HG03575 (cell line): Measurements from ENCODE around the gene MMP20.
"Not testable (repeated sequence)": the region's sequence is repeated elsewhere in the genome, so short reads cannot be mapped to it uniquely, and the experiment has no call there.

Experiments
- ATAC-seq: cut with Tn5 transposase; IDR thresholded peaks from one replicate; pipeline ENCODE4 v1.9.1; 2021; ENCODE audit not compliant: unreplicated experiment, insufficient number of reproducible peaks, low FRiP score; ENCODE audit errors: extremely low read depth

MMP20 gene

GRCh38 chr11:102625177-102625576 is at the start of gene MMP20:
Gene MMP20 (minus strand): TSS chr11:102625332. CDS start chr11:102625319, 13 bp downstream.
- no peak for ATAC-seq

- no peak for ATAC-seq
Observed at GRCh38 chr11:102669664-102670063, 44.5 kb upstream of the MMP20 start.

DNA sequence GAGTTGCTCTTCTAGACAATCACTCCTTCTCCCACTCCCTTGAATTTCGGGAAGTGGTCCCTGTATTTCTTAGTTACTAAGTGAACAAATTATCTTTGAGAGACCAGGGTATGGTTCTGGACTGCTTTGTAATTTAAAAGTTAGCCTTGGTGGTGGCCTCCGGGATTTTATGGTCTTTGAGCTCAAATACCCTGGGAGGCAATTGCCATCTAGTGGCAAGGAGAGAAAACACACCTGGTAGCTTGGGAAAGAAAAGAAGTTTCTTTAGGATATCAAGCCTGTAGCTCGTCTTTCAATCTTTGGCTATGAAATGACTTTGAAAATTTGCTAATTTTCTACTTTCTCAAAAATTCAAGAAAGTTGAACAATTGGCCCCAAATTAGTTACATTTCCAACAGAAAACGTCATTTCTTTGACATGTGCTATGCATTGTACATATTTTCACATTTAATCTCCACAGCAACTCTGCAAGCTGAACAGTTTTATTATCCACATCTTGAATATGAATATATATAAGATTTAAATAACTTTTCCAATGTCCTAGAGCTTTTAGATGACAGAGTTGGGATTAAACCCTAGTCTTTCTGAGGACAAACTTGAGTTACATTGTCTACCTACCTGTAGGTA is 41.3 kb upstream of the MMP20 start:
- no peak for ATAC-seq

DNA sequence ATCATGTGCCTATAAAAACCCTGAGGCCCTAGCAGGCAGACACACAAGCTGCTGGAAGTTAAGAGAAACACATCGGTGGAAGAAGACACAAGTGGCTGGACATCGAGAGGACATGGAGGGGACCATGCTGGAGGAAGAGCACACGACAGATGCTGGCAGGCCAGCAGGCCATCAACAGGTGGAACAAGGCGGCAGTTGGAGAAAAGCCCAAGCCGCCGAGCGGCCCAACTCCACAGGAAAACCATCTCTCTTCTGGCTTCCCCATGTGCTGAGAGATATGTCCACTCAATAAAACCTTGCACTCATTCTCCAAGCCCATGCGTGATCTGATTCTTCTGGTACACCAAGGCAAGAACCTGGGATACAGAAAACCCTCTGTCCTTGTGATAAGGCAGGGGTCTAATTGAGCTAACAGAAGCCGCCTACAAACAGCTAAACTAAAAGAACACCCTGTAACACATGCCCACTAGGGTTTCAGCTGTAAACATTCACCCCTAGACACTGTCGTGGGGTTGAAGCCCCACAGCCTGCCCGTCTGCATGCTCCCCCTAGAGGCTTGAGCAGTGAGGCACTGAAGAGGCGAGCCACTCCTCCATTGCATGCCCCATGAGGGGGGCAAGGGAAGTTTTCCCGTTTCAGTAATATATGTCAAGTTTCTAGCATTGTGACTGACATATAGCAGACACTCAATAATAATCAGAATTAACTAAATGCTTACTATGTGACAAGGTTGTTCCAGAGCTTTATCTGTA is 39.0 kb upstream of the MMP20 start:
- ATAC-seq = no peak

DNA sequence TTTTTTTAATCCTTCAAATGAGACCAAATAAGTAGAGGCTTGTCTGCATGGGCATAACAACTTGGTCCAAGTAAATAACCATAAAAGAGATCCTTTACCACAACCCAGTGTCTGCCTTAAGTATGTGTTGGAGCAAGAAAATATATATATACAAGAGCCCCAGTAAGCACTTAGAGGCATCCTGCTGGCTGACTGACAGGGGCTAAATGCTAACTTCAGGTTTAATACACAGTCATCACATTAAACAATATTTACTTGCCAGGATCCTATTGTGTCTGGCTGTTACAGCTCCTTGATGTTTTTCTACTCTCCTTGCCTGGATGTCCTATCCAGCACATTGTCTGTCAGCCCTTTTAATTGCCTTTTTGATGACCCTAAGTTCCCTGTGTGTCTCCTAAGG is 37.5 kb upstream of the MMP20 start:
- ATAC-seq = no peak

DNA sequence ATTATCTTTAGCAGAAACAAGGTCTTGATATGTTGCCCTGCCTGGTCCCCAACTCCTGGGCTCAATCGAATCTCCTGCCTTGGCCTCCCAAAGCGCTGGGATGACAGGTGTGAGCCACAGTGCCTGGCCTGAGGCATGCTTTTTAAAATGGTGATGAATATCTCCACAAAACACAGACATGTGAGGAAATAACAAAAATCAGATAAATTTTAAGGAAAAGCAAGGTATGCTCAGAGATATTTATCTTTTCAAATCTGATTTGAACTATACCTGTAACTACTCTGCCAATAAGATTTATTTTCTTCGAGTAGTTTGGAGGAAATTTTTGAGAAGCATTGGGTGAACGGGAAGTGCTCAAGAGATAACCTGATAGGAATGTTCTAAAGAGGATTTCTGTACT is 35.9 kb upstream of the MMP20 start:
- ATAC-seq = no peak

GRCh38 chr11:102656528-102656927 is 31.4 kb upstream of the MMP20 start:
- ATAC-seq = no peak

DNA sequence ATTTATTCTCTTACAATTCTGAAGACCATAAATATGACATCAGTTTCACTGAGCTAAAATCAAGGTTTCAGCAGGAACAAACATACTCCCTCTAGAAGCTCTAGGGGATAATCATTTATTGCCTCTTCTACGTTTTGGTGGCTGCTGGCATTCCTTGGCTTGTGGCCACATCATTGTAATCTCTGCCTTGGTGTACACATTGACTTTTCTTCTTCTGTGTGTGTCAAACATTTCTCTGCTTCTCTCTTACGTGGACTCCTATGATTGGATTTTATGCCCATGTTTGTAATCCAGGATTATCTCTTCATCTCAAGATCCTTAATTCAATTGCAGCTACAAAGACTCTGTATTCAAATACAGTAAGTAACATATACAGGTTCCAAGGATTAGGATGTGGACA is 30.4 kb upstream of the MMP20 start:
- no peak for ATAC-seq

DNA sequence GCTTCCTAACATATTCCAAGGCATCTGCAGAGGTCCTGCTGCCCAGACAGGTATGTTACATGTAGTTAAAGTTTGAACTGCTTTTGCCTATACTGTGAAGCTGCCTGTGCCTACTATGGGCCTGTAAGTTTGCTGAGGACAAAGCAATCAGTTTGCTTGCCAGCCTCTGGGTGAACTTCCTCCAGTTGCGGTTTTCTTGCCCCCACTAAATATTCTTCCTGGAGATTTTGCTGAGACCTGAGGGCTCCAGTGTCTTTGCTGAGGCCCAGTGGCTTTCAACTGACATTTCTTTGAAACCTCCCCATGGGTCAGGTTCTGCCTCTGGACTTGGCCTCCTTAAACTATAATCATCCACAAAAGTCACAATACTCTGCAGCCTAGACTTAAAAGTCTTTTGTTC is 29.6 kb upstream of the MMP20 start:
- ATAC-seq = no peak

- no peak for ATAC-seq
Observed at GRCh38 chr11:102653744-102654291, 28.7 kb upstream of the MMP20 start.

- no peak for ATAC-seq
Observed at GRCh38 chr11:102647430-102647829, 22.3 kb upstream of the MMP20 start.

DNA sequence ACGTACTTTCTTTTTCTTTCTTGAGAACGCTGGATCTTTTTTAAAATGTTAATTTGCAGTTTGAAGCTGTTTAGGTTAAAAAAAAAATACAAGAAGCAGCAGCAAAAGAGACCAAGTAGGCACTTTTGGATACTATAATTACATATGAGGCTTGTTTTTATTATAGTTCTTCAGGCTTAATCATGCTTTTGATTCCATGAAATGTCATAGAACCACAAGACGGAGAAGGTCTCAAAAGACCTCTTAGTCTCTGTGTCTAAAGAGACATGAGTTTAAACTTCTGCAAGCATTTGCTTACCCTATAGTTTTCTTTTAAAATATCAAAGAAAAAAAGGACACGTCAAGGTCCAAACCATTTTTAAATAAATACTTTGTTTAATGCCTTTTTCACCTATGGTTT is 18.8 kb upstream of the MMP20 start:
- no peak for ATAC-seq

DNA sequence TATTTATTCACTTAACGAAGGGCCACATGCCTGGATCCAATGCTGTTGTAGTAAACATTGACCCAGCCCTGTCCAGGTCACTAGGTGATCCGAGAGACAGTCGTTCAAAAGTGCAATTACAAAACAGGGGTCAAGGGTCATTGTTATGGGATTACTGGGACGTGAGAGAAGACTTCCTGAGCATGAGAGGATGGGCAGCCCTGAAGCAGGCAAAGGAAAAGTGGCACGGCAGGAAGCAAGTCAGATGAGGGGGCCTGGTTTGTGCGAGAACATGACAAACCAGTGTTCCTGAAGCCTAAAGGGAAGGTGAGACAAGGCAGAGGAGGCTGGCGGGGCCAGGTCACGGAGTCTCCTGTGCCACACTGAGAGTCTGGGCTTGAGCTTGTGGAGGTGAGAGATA is 15.8 kb upstream of the MMP20 start:
- no peak for ATAC-seq

- ATAC-seq = no peak
Observed at GRCh38 chr11:102639656-102640055, 14.5 kb upstream of the MMP20 start.

DNA sequence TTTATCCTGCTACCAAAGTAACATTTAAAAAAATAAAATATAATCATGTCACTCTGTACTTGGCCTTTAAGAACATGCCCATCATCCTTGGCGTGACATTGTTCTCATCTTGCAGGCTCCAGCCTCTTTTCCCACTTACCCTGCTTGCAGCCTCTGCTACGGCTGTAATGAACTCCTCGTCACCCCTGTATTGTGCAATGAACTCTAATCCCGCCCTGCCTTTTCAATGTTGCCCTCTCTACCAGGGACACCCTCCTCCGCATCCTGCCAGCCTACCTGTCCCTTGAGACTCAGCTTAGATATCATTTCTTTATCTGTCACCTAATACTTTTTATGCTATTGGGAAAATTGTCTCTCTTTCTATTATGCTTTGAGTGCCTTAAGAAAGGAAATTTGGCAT is 12.6 kb upstream of the MMP20 start:
- no peak for ATAC-seq

DNA sequence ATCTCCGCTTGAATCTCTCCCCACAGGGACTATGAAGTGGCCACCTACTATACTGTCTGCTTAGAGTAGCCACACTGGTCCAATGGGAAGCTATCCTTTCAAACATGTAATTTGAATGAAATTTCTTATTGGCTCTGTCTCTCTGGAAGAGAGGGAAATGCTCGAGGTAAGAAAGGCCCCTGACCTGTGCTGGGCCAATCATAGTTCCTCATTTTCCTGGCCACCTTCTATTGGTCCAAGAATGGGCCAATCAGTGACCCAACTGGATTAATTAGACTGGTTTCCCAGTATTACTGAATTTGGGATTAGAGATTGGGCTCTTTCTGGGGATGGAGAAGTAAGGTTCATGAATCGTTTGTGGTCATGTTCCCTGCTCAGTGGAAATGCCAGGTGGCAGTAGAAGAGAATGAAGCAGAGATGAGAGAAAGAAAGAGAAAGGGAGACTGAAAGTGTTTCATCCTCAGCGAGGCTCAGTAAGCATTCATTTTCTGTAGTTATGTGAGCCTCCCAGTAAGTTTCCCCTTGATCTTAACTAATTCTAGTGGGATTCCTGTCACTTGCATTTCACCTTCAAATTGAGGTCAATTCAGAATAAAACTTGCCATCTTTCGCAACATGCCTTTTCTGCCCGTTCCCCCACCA is 8.4 kb upstream of the MMP20 start:
- no peak for ATAC-seq

GRCh38 chr11:102632026-102632425 is 6.9 kb upstream of the MMP20 start:
- ATAC-seq = no peak

- no peak for ATAC-seq
Observed at GRCh38 chr11:102630598-102631448, 5.7 kb upstream of the MMP20 start.

DNA sequence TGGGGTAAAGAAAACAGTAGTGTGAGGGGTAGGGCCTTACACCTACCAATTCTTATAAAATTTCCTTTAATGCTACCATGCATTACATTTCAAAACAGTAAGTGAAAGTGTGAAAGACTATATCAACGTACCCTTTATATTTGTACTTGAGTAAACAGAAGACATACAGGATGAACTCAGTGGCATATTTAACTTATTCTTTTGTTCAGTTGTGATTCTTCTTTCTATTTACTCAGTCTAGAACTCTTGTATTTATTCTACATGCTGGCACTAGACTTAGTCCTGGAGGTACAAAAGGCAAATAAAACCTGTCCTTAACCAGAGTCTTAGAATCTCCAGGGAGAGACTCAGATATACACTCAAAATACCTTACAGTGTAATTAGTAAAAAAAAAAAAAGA is 4.8 kb upstream of the MMP20 start:
- ATAC-seq = not testable (repeated sequence)
